SW 1271 (cell line): Measurements from ENCODE around the gene HTR3C.
"Not testable (repeated sequence)": the region's sequence is repeated elsewhere in the genome, so short reads cannot be mapped to it uniquely, and the experiment has no call there.

ENCODE experiments used
- DNase-seq, 2 experiments: peaks; one replicate each; lab custom pipeline; 2025; lab: John Stamatoyannopoulos, UW

HTR3C gene

DNA sequence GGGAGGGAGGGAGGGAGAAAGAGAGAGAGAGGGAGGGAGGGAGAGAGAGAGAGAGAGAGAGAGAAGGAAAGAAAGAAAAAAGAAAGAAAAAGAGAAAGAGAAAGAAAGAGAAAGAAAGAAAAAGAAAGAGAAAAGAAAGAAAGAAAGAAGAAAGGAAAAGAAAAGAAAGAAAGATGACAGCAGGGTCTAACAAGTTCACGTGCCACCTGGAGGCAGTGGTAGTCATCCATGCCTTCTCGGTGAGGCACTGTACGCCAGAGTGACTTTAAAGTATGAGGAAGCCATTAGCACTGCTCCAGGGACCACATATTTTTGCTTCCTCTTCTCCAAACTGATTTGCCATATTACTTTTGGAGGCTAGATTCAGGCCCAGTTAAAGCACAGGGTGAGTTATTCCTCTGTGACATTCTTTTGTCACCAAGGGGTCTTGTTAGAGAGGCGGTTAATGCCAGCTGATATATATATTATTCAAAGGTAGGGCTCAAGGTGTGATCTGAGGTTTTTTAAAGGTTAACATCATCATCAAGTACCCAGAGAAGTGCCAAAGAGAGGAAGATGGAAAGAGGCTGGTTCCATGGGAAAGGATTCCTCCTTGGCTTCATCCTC lies 21.6 kb upstream of the HTR3C start, which contains the start of gene HTR3D:
TSS of gene HTR3D (plus strand) at position 556 of the 606 bp plus-strand sequence. CDS start at position 556, 0 bp downstream.
- no peak for DNase-seq

DNA sequence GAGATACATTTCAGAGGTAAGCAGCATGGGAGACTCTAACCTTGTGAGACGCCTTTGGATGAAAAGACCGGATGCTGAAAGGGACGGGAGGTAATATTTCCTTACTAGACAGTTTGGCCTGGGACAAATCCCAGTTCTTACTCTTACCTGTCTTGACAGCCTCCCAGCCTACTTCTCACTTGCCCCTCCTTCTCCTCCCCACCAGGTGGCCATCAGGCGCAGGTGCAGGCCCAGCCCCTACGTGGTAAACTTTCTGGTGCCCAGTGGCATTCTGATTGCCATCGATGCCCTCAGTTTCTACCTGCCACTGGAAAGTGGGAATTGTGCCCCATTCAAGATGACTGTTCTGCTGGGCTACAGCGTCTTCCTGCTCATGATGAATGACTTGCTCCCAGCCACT lies 15.0 kb upstream of the HTR3C start:
- no peak for DNase-seq

DNA sequence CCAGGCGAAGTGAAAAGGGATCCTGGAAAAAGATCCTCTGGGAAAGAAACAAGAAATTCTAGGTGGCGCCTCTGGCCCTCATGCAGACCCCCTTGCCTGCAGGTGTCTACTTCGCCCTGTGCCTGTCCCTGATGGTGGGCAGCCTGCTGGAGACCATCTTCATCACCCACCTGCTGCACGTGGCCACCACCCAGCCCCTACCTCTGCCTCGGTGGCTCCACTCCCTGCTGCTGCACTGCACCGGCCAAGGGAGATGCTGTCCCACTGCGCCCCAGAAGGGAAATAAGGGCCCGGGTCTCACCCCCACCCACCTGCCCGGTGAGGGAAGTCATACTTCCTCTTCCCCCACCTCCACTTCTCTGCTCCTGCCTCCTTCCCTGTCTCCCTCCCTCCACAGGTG lies 14.5 kb upstream of the HTR3C start:
- DNase-seq, result not testable (repeated sequence)

DNA sequence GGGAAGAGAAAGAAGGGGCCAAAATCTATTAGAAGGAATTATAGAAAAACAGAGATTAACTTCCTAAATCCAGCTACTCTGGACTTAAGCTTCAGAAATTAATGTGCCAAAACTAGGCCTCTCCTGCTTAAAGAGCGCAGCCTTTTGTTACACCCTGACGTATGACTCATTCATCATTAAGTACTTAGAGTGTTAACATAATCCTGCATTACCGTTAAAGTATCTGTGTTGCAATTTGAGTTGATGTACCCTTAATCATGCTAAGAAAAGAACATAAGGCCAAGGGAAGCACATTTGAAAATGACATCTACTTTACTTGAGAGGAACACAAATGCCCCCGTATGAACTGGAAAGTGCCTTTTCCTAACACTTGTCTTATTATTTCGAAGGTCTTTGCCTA lies 13.4 kb upstream of the HTR3C start:
- DNase-seq, result no peak

DNA sequence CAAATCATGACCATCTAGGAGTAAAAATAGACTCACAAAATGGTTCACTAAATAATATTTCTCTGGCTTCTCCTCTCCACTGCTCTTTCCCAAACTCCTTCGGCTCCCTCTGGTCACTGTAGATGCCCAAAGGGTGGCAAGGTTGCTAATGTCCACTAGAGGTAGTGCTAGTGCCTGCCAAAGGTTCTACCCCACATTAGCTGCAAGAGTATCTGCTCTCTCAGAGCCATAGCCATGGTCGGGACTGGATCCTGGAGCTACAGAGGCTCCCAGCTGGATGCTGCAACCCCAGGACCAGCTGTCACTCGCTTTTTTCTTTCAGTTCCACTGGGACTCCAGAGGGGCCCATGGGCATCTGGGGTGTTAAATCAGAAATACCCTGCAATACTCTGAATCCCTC lies 12.8 kb upstream of the HTR3C start:
- peak in 1 of 2 experiments; percentile 35 for DNase-seq

DNA sequence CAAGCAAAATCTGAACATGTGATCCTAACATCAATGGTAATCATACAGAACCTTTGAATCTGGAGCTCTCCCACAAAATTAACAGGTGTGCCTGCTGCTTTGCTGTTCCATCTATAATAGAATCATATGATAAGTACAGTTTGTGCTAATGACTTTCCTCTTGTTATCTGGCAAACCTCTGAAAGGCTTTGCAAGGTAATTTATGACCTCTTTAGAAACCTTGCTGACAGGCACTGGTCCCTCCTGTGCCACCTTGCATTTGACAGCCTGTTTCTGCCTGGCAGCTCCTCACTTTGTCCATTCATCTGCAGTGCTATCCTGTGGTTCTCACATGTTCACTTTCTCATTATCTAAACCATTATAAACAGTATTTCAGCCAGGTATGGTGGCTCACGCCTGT lies 10.2 kb upstream of the HTR3C start:
- DNase-seq, result no peak

DNA sequence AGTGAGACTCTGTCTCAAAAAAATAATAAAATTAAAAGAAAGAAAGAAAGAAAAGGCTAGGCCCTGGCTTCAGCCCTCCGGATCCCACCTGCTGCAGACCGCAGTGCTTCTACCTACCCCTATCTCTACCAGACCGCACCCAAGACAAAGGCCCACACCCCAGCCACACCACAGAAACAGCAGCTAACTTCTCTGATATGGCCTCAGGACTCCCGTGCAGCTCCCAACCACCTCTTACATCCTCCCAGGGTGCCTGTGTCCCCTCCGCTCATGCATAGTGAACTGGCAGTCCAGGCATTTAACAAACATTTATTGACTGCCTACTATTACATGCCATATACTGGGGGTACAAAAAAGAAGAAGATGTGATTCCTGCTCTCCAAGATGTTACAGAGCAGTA lies 6.9 kb upstream of the HTR3C start:
- DNase-seq, result no peak

DNA sequence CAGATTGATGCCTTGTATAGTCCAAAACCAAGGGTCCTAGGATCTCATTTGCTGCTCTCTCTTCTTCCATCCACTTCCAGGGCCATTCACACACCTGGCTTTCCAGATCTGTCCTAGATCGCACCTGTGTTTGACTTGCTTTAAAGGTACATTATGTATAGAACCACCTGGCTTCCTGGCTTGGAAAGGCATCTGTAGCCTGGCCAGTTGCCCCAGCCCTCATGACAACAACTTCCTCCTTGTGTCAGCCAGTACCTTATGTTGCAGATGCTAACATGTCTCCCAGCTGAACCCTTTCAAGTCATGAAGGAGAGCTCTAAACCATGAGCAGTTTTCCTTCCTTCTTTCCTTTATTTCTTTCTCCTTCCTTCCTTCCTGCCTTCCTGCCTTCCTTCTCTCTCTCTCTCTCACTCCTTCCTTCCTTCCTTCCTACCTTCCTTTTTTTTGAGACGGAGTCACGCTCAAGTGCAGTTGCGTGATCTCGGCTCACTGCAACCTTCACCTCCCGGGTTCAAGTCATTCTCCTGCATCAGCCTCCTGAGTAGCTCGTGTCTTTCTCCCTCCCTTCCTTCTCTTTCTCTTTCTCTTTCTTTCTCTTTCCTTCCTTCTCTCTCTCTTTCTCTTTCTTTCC lies 2.5 kb upstream of the HTR3C start:
- no peak for DNase-seq

DNA sequence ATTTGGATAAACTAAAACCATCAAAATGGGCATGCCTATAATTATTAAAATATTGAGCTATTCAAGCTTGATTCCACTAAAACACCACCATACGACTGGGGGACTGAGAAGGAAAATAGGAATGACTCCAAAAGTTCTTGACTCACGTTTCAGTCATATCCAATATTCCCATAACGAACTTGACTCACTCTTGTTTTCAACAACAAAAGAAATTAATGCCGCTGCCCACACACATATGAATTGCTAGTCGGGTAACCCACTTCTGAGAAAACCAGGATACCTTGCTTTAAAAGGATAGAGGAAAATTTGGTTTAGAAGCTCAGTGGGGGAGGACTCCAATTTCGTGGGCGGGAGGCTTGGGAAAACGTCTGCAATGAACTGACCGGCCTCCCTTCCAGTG lies 5.2 kb downstream of the HTR3C start:
- no peak for DNase-seq

DNA sequence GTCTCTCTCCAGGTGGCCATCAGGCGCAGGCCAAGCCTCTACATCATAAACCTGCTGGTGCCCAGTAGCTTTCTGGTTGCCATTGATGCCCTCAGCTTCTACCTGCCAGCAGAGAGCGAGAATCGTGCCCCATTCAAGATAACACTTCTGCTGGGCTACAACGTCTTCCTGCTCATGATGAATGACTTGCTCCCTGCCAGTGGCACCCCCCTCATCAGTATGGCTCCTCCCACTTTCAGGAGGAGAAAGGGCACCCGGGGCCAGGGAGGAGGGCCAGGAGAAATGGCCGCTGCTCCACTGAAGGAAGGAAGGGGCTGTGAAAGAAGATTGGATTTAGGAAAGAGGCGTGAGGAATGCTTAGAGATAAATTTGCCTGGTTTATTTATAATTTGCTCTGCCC lies 6.6 kb downstream of the HTR3C start:
- DNase-seq, result no peak

DNA sequence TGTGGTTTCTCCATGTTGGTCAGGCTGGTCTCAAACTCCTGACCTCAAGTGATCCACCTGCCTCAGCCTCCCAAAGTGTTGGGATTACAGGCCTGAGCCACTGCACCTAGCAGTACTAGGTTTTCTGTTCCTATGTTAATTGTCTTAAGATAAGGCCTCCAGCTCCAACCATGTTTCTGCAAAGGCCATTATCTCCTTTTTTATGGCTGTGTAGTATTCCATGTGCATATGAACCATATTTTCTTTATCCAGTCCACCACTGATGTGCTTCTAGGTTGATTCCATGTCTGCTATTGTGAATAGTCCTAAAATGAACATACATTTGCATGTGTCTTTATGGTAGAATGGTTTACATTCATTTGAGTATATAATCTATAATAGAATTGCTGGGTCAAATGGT lies 9.8 kb downstream of the HTR3C start:
- no peak for DNase-seq

DNA sequence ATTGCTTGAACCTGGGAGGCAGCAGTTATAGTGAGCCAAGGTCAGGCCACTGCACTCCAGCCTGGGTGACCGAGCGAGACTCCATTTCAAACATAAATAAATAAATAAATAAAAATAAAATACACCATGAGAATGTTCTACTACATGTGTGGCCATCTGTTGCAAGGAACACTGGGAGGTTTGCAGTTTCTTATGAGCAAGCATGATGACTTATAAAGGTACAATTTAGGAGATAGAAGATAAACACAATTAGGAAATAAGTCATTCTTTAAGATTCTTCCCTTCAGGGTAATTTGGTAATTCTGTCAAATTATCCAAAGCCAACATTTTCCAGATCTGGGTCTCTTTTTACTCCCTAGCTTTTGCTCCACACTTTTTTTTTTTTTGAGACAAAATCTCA lies 13.4 kb downstream of the HTR3C start:
- no peak for DNase-seq

DNA sequence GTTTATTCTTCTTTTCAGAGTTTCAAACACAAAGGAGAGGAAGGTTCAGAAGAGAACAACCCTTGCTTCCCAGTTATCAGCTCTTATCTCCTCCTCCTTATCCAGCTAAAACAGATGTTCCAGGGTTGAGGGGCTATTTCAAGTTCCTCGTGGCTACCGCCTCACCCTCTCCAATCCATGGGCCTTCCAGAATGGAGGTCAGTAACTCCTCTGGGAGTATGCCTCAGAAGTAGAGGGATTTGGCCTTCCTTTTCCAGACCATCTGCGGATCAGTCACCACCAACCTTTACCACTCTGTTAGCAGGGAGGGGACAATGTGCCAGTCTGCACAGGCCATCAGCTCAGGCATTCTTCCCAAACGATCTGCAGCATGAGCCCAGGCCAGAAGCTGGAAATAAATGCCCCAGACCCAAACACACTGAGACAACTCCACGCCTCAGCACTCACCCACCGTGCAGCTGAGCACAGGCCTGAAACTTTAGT lies 14.8 kb downstream of the HTR3C start:
- DNase-seq, result no peak

DNA sequence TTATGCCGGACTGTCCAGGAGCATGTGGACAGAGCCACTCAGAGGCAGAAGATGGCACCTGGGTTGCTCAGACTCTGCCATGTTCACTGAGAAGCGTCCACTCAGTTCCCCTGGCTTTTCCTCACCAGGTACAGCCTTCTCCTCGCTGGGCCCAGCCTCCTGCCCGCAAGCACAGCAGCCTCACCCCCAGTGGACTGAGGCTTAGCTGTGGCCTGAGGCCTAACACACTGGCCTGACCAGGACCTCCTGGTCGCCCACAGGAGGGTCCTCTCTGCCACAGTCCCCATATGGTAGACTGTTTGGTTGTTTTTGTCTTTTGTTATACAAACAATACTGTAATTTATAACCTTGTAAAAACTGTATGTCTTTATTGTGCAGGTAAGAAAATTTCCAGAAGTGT lies 15.5 kb downstream of the HTR3C start:
- no peak for DNase-seq

DNA sequence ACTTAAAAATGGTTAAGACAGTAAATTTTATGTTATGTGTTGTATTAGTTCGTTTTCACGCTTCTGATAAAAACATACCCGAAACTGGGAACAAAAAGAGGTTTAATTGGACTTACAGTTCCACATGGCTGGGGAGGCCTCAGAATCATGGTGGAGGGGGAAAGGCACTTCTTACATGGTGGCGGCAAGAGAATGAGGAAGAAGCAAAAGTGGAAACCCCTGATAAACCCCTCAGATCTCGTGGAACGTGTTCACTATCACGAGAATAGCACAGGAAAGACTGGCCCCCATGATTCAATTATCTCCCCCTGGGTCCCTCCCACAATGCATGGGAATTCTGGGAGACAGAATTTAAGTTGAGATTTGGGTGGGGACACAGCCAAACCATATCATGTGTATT lies 18.3 kb downstream of the HTR3C start:
- DNase-seq, result not testable (repeated sequence)

DNA sequence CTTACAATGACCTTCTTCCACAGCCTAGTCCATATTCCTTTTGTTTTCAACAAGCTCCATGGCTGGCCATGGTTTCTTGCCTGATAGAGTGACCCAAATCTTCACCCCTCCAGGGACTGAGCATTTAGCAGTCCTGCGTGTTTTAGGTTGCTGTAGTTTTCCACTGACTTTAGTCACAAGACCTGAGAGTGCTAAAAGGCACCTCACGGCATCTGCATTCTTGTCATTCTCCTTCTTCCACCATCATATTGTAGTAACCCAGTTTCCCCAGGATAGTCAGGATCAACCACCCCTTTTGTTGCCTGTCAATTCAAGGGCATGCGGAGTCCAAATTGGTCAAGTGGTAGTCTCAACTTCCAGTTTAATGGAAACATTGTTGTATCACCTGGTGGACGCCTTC lies 20.8 kb downstream of the HTR3C start:
- DNase-seq, result no peak

DNA sequence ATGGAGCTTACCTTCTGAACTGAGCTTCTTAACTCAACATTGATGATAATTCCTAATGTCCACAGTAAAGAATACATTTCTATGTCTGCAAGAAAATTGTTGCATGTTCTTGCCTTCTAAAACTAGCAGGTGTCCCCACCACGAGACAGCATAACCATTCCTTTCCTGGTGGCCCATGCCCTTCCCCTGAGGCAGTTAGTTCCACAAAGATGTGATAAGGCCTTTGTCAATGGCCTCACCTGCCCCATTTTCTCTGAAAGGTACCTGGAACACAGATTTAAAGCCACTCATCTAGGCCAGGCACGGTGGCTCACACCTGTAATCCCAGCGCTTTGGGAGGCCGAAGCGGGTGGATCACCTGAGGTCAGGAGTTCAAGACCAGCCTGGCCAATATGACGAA lies 23.1 kb downstream of the HTR3C start:
- DNase-seq, result no peak

DNA sequence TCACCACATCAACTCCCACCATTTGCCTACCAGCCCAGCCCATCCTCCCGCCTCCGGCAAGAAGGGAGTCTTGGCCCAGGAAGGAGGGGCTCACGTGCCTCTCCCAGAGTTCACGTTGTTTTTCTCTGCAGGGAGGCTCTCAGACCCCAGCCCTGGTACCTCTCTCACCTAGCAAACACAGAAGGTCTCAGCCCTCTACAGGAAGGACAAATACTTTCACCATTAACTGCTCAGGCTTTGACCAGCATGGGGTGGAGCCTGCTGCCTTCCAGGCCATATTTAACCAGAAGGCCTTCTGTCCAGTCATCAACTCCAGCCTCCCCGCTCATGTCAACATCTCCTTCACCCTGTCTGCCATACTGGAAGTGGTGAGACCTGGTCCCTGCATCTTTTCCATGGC lies 25.0 kb downstream of the HTR3C start:
- no peak for DNase-seq

DNA sequence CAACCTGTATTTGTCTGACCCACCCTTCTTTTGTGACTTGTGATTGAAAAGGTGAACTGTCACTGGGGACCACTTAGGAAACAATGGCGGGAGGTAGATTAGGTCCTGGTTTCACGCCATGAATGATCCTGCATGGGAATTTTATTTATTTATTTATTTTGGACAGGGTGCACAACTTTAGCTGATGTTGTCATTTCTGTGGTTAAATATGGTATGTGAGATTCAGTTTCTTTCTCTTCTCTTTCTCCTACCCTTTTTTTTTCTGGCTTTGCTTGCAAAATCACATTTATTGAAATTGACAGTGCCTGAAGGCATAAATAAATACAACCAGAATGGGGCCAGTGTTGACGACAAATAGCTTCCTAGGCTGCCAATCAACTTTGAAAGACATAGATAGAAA lies 26.0 kb downstream of the HTR3C start:
- no peak for DNase-seq

DNA sequence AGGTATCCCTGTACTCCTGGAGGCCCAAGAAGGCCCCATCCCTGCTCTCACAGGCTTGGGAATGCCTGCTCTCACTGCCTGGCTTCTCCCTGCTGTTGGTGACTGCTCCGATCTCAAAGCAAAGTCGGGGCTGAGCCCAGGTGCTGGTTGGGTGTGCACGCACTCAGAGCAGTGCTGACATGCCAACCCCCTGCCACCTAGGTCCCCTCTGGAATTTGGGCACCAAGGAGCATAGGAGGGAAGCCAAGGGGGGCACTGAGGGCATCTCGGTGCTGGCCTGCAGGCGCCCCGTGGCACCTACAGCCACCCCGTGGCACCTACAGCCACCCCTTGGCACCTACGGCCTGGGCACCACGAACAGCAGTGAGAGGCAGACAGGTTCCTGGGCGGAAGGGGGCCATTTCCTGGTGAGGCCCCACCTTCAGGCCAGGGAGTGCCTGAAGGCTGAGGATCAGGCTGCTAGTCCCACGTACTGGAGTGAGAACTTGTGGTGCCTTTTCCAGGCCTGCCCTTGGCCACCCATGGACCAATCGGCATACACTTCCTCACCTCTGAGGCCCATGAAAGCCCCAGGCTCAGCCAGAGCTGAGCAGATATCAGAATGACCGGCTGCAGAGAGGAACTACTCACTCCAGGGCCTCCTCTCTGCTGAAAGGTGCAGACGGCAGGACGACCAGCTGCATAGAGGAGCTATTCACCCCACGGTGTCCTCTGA lies 28.4 kb downstream of the HTR3C start:
- DNase-seq, result no peak

DNA sequence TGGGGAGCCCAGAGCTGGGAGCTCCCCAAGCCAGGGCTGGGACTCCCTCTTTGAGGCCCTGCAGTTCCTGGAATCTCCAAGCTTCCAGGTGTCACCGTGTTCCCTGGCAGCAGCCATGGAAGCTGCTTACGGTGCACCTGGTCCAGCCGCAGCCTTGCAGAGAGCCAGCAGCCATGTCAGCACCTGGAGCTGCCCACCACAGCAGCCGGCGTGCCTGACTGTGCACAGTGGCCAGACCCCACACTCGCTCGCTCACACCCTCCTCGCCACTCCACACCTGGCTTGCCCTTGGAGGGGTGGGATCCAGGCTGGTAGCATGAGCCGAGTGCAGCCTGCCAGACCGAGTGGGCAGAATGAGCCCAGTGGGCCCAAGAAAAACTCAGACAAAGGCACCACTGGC lies 29.2 kb downstream of the HTR3C start:
- DNase-seq, result no peak

DNA sequence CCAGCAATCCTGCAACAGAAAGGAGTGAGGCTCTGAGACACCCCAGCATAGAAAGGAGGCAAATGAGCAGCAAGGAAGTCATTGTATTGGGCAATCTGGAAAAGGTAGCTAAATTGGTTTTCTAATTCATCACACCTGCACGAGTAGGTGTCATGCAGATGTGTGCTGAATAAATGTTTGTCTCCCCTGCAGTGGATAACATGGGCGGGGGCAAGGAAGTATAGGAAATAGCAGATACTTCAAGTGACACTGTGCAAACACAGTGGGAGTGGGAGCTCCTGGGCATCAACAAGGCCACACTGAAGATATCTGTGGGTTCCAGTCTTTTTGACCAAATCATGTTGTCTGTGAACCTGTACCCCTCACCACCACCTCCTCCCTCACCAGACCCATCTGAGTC lies 29.6 kb downstream of the HTR3C start:
- DNase-seq, result no peak

DNA sequence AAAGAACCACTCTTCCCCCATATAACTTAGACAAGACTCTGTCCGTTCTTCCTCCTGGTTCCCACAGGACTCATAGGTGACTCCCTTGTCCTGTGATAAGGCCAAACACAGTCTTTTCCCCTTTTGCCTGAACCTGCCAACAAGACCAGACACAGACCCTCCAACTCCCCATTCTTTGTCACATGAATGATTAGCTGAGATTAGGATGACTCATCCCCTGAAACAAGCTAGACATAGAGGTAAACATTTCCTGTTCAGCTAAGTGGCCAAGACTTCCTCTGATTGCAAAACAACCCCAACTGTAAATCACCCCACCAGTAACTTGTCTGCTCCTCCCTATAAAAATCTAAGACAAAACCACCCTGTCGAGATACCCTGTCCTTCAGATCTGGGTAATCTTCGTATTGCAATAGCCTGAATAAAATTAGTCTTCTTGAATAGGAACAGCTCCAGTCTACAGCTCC lies 32.6 kb downstream of the HTR3C start:
- DNase-seq, result peak in 1 of 2 experiments; percentile 29
